Epithelial cell of proximal tubule (primary cell): ENCODE results near the gene S100A12. TPM values are rescaled to one million over a fixed set of nuclear protein-coding genes. Genes with fewer than 3 reads are reported as not detected.

Source experiments
- DNase-seq: peaks from one replicate; pipeline ENCODE4 v3.0.0-alpha.2; 2011; ENCODE audit warnings: low read depth
- H3K4me3 ChIP-seq: 2 replicates; pipeline ENCODE4 v1.5.1; 2011; ENCODE audit warnings: low read depth, mild to moderate bottlenecking, low read length
- CTCF ChIP-seq: conservative IDR thresholded peaks from 2 replicates; pipeline ENCODE4 v1.5.1; 2012; ENCODE audit warnings: low read depth, mild to moderate bottlenecking, low read length
- total RNA-seq: library from RNA; depleted of rRNA; stranded (reverse); fragments of >200 nt; gene quantifications from 2 replicates; pipeline ENCODE4 v1.2.3, GENCODE V29; 2015

Gene S100A12
- total RNA-seq, 1 donor from 2014 or later: not detected

GRCh38 chr1:153344718-153345025, 30.7 kb downstream of the S100A12 start:
- TF ChIP-seq CTCF: no peak
- H3K4me3 ChIP-seq: no peak overlapping the region
- no peak for DNase-seq

- H3K4me3 ChIP-seq: no peak overlapping the region
- no peak for DNase-seq
- no peak for TF ChIP-seq CTCF
Observed at GRCh38 chr1:153343811-153344717, 31.4 kb downstream of the S100A12 start.

- no peak for DNase-seq
- H3K4me3 ChIP-seq: no peak overlapping the region
- TF ChIP-seq CTCF: no peak
Observed at GRCh38 chr1:153343040-153343681, 32.3 kb downstream of the S100A12 start.

- DNase-seq: no peak
- no peak overlapping the region for H3K4me3 ChIP-seq
- TF ChIP-seq CTCF: no peak
Observed at GRCh38 chr1:153342178-153342577, 33.2 kb downstream of the S100A12 start.

- DNase-seq: no peak
- H3K4me3 ChIP-seq: no peak overlapping the region
- no peak for TF ChIP-seq CTCF
Observed at GRCh38 chr1:153341431-153341934, 33.9 kb downstream of the S100A12 start.

GRCh38 chr1:153340356-153340755, 35.1 kb downstream of the S100A12 start:
- no peak for TF ChIP-seq CTCF
- no peak for DNase-seq
- no peak overlapping the region for H3K4me3 ChIP-seq
